Activated T-helper 17 cell treated with anti-CD3 and anti-CD28 coated beads, Interleukin-2, amount 50 U/mL, for 72 hours (primary cell): ENCODE measurements around the gene CRHR2. TPM values are rescaled to one million over a fixed set of nuclear protein-coding genes. Genes with fewer than 3 reads are reported as not detected.

ENCODE experiments used
- ATAC-seq: fragments of 150-1000 bp; cut with Tn5 transposase; replicated peaks from 2 replicates; pipeline ENCODE4 v1.10.0; 2021; ENCODE audit warnings: mild to moderate bottlenecking, moderate library complexity
- H3K27ac Mint-ChIP-seq: one replicate; pipeline ENCODE4 v1.8.0; 2022; ENCODE audit warnings: mixed read lengths
- H3K27me3 Mint-ChIP-seq: one replicate; pipeline ENCODE4 v1.8.0; 2022; ENCODE audit warnings: mixed read lengths
- H3K36me3 Mint-ChIP-seq: one replicate; pipeline ENCODE4 v1.8.0; 2022; ENCODE audit warnings: low read depth, mild to moderate bottlenecking, mixed read lengths
- H3K4me1 Mint-ChIP-seq: one replicate; pipeline ENCODE4 v1.8.0; 2022; ENCODE audit warnings: mixed read lengths
- H3K4me3 Mint-ChIP-seq: one replicate; pipeline ENCODE4 v1.8.0; 2022; ENCODE audit warnings: mild to moderate bottlenecking, mixed read lengths
- H3K9me3 Mint-ChIP-seq: one replicate; pipeline ENCODE4 v1.8.0; 2022; ENCODE audit warnings: mixed read lengths
- total RNA-seq, 2 donors: library from RNA; stranded (reverse); gene quantifications; one replicate each; pipeline ENCODE4 v1.2.3, GENCODE V29; 2022

Gene CRHR2
- total RNA-seq, 2 donors from 2014 or later, result not detected

GRCh38 chr7:30679664-30680063 lies 2.6 kb downstream of the CRHR2 start:
- Mint-ChIP-seq H3K27ac (no peak overlapping the region), H3K27me3 (peaks cover 52% of the 10 kb centered on the region), H3K9me3 (no peaks in the 10 kb centered on the region), H3K4me3 (no peak overlapping the region), H3K4me1 (peaks cover 6% of the 10 kb centered on the region), H3K36me3 (no peaks in the 10 kb centered on the region)
- ATAC-seq, result no peak

GRCh38 chr7:30678805-30679204 lies 3.5 kb downstream of the CRHR2 start:
- H3K27me3 Mint-ChIP-seq, result peaks cover 52% of the 10 kb centered on the region
- no peaks in the 10 kb centered on the region for H3K36me3 Mint-ChIP-seq
- no peak for ATAC-seq
- H3K4me1 Mint-ChIP-seq, result peaks cover 6% of the 10 kb centered on the region
- no peak overlapping the region for H3K4me3 Mint-ChIP-seq
- no peak overlapping the region for H3K27ac Mint-ChIP-seq
- no peaks in the 10 kb centered on the region for H3K9me3 Mint-ChIP-seq

- H3K4me3 Mint-ChIP-seq, result no peak overlapping the region
- H3K4me1 Mint-ChIP-seq, result no peaks in the 10 kb centered on the region
- peaks cover 3% of the 10 kb centered on the region for H3K9me3 Mint-ChIP-seq
- no peak for ATAC-seq
- H3K27me3 Mint-ChIP-seq, result peaks cover 31% of the 10 kb centered on the region
- H3K36me3 Mint-ChIP-seq, result no peaks in the 10 kb centered on the region
- H3K27ac Mint-ChIP-seq, result no peak overlapping the region
These were observed 7.4 kb downstream of the CRHR2 start for GRCh38 chr7:30674876-30675275.

- no peaks in the 10 kb centered on the region for H3K36me3 Mint-ChIP-seq
- H3K4me1 Mint-ChIP-seq, result no peaks in the 10 kb centered on the region
- ATAC-seq, result no peak
- peaks cover 3% of the 10 kb centered on the region for H3K9me3 Mint-ChIP-seq
- peaks cover 29% of the 10 kb centered on the region for H3K27me3 Mint-ChIP-seq
- no peak overlapping the region for H3K27ac Mint-ChIP-seq
- H3K4me3 Mint-ChIP-seq, result no peak overlapping the region
These were observed 7.8 kb downstream of the CRHR2 start for GRCh38 chr7:30674420-30674819.

- no peak overlapping the region for H3K27ac Mint-ChIP-seq
- H3K4me1 Mint-ChIP-seq, result no peaks in the 10 kb centered on the region
- H3K36me3 Mint-ChIP-seq, result no peaks in the 10 kb centered on the region
- ATAC-seq, result no peak
- peaks cover 3% of the 10 kb centered on the region for H3K9me3 Mint-ChIP-seq
- H3K27me3 Mint-ChIP-seq, result peaks cover 14% of the 10 kb centered on the region
- H3K4me3 Mint-ChIP-seq, result no peak overlapping the region
These were observed 10.3 kb downstream of the CRHR2 start for GRCh38 chr7:30671793-30672465.

- H3K36me3 Mint-ChIP-seq, result no peaks in the 10 kb centered on the region
- H3K27ac Mint-ChIP-seq, result no peak overlapping the region
- ATAC-seq, result no peak
- H3K27me3 Mint-ChIP-seq, result peaks cover 7% of the 10 kb centered on the region
- H3K4me1 Mint-ChIP-seq, result no peaks in the 10 kb centered on the region
- peaks cover 3% of the 10 kb centered on the region for H3K9me3 Mint-ChIP-seq
- no peak overlapping the region for H3K4me3 Mint-ChIP-seq
These were observed 14.2 kb downstream of the CRHR2 start for GRCh38 chr7:30668102-30668501.

GRCh38 chr7:30667172-30667571 lies 15.1 kb downstream of the CRHR2 start:
- ATAC-seq, result no peak
- no peaks in the 10 kb centered on the region for H3K36me3 Mint-ChIP-seq
- peaks cover 8% of the 10 kb centered on the region for H3K27me3 Mint-ChIP-seq
- no peaks in the 10 kb centered on the region for H3K4me1 Mint-ChIP-seq
- no peak overlapping the region for H3K4me3 Mint-ChIP-seq
- H3K9me3 Mint-ChIP-seq, result peaks cover 3% of the 10 kb centered on the region
- no peak overlapping the region for H3K27ac Mint-ChIP-seq

- Mint-ChIP-seq H3K36me3 (no peaks in the 10 kb centered on the region), H3K9me3 (no peaks in the 10 kb centered on the region), H3K27ac (no peak overlapping the region), H3K27me3 (peaks cover 4% of the 10 kb centered on the region), H3K4me1 (no peaks in the 10 kb centered on the region), H3K4me3 (no peak overlapping the region)
- no peak for ATAC-seq
These were observed 16.8 kb downstream of the CRHR2 start for GRCh38 chr7:30665449-30665848.

GRCh38 chr7:30665043-30665442 lies 17.2 kb downstream of the CRHR2 start:
- H3K27me3 Mint-ChIP-seq, result peaks cover 4% of the 10 kb centered on the region
- ATAC-seq, result no peak
- no peaks in the 10 kb centered on the region for H3K9me3 Mint-ChIP-seq
- no peaks in the 10 kb centered on the region for H3K4me1 Mint-ChIP-seq
- H3K36me3 Mint-ChIP-seq, result no peaks in the 10 kb centered on the region
- H3K4me3 Mint-ChIP-seq, result no peak overlapping the region
- no peak overlapping the region for H3K27ac Mint-ChIP-seq

GRCh38 chr7:30664184-30664885 lies 17.9 kb downstream of the CRHR2 start:
- Mint-ChIP-seq H3K4me3 (no peak overlapping the region), H3K36me3 (no peaks in the 10 kb centered on the region), H3K9me3 (no peaks in the 10 kb centered on the region), H3K27me3 (peaks cover 4% of the 10 kb centered on the region), H3K4me1 (no peaks in the 10 kb centered on the region), H3K27ac (no peak overlapping the region)
- peak; percentile 46 for ATAC-seq

GRCh38 chr7:30663414-30663813 lies 18.8 kb downstream of the CRHR2 start:
- H3K27me3 Mint-ChIP-seq, result peaks cover 4% of the 10 kb centered on the region
- H3K4me3 Mint-ChIP-seq, result no peak overlapping the region
- no peaks in the 10 kb centered on the region for H3K9me3 Mint-ChIP-seq
- no peak for ATAC-seq
- no peaks in the 10 kb centered on the region for H3K36me3 Mint-ChIP-seq
- no peak overlapping the region for H3K27ac Mint-ChIP-seq
- no peaks in the 10 kb centered on the region for H3K4me1 Mint-ChIP-seq

- Mint-ChIP-seq H3K4me3 (no peak overlapping the region), H3K4me1 (no peaks in the 10 kb centered on the region), H3K27ac (no peak overlapping the region), H3K36me3 (no peaks in the 10 kb centered on the region), H3K27me3 (peaks cover 4% of the 10 kb centered on the region), H3K9me3 (no peaks in the 10 kb centered on the region)
- no peak for ATAC-seq
These were observed 19.8 kb downstream of the CRHR2 start for GRCh38 chr7:30662431-30662939.

- H3K4me1 Mint-ChIP-seq, result no peaks in the 10 kb centered on the region
- H3K36me3 Mint-ChIP-seq, result no peaks in the 10 kb centered on the region
- no peak overlapping the region for H3K4me3 Mint-ChIP-seq
- H3K27ac Mint-ChIP-seq, result no peak overlapping the region
- H3K9me3 Mint-ChIP-seq, result no peaks in the 10 kb centered on the region
- ATAC-seq, result no peak
- H3K27me3 Mint-ChIP-seq, result peaks cover 4% of the 10 kb centered on the region
These were observed 20.3 kb downstream of the CRHR2 start for GRCh38 chr7:30661926-30662325.

- no peak overlapping the region for H3K4me3 Mint-ChIP-seq
- no peaks in the 10 kb centered on the region for H3K9me3 Mint-ChIP-seq
- no peaks in the 10 kb centered on the region for H3K4me1 Mint-ChIP-seq
- H3K27me3 Mint-ChIP-seq, result peaks cover 4% of the 10 kb centered on the region
- H3K36me3 Mint-ChIP-seq, result no peaks in the 10 kb centered on the region
- no peak overlapping the region for H3K27ac Mint-ChIP-seq
- no peak for ATAC-seq
These were observed 21.7 kb downstream of the CRHR2 start for GRCh38 chr7:30660331-30661255.
